ENCODE results near the gene CYB561D1.

CYB561D1 gene

DNA sequence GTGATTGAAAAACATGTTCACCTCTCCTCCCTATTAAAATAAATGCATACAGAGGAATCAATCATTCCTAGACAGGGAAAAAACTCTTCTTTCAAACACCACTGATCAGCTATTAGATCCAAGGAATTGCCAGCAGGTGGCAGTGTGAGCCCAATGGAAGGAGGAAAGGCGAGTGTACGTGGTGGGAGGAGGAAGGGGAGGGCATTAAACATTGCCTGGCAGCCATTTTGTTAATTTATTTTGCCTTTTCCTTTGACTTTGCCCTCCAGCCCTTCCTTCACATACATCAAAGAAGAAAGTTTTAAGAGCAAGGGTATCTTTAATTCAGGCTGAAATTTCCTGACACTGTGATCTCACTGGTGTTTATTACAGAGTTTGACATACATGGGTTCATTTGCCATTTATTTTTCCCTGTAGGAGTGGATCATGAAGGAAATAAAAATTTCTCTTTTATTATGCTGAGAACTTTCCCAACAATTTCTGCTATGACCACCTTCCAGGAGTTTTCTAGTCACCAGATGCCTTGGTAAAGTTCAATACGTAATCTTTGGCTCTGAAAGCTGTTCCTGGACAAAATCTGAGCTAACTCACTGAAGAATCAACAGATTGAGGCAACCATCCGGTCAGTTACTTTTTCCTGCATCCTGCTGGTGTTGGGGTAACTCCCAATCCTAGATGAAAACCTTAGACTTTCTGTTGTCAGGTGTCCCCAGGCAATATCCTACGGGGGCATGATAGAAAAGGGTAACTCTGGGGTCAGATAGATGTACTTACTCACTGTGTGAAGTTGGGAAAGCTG lies 52.6 kb downstream of the CYB561D1 start:
- DNase-seq = peak in 50 of 56 donors; percentile 21 to 93 (median 70)

DNA sequence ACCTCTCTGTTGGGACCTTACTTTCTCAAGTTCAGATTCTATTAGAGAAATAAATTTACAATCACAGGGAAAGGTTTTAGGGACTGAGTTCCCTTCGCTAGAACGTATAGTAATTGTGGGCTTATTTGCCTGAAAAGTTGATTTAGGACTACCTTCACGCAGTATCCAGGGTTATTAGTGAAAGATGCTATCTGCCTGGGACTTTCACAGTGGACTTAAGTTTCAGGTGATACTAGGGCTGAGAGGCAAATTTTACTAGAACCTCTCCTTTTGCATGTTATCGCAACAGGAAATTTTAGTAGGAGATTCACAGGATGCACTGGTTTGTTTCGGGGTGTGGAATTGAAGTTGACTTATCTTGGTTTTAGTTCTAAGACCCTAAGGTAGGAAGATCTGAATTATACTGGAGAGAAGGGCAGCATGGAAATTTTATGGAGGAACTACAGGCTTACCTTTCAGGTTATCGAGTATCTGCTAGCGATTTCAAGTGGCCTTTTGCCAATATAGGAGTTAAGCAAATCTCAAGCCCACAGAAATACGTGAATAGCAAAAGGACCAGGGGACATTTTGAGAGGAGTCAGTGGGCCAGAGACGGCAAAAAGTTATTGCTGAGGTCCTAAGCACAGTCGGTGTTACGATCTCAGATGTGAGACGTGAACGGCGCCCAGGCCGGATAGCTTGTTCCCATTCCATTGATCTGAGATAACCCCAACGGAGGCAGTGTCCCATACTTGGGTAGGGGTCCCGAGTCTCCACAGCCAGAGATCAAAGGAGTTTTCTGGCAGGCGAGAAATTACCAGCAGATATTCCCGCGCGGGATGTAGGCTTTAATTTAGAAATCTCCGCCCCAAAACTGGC lies 53.8 kb downstream of the CYB561D1 start:
- DNase-seq = peak in 3 of 56 donors; percentile 6 to 60 (median 59)

DNA sequence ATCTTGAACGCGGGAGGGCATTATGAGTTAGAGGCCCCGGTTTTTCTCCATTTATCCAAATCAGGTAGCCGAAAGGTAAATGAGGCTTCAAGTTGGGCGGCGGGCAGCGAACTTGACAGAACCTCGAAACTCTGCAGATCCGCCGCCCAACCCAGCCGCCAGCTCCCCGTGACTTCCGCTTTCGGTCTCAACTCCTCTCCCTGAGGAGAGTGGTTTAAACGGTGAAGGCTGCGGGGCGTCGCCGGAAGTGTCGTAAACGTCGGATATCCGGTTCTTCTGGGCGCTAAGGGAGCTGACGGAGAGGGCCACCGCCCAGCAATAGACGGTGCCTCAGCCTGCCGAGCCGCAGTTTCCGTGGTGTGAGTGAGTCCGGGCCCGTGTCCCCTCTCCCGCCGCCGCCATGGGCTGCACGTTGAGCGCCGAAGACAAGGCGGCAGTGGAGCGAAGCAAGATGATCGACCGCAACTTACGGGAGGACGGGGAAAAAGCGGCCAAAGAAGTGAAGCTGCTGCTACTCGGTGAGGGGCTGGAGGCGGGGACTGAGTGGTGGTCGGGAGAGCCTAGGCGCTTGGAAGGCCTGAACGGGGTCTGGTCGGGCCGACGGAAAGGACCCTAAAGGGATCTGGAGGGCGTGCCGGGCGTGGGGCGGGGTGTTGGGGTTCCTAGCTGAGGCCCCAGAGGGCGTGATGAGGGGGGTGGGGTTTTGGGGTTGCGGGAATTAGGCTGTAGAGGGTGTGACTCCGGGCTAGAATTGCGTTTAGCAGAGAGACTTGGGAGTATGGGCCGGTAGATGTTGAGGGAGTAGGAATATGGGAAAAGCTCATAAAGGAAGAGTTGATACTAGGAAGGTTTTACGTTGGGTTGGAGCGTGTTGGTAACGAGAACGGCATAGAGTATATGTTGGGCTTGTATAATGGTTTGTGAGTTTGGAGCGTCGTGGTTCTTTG lies 54.7 kb downstream of the CYB561D1 start, which contains the start of gene GNAI3:
GNAI3 (plus strand) TSS at position 295 of the 947 bp plus-strand sequence; CDS start at position 401, 106 bp downstream.
- DNase-seq = peak; percentile 69 to 98 (median 93)
